Measurements from ENCODE around the gene GLI3.

DNA sequence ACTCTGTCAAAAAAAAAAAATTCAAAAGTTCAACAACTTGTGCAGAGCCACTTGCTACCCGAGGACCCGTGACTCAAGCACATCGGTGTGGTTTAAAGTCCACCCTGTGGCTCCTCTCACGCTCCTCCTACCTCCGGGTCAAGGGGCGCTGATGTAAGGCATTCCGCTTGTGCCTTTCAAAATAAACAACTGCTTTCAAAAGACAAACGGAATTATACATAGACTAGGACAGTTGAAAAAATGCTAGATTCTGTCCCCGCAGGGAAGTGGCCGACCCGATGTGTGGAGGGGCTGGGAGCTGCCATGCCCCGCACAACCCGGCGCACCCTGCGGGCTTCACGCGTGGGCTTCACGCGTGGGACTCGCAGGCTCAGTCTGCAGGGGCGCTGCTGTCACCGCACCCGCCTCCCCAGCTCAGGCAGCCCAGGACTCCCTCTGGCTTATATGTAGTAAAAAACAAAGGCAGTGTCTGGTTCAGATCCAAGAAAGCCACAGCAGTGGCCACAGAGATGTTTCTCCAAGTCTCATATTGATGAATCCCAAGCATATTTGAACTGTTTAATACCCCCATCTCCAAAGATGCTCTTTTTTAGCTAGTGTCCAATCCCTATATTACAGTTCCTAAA is 294.4 kb downstream of the GLI3 start:
- TF ChIP-seq, protein P1, sequence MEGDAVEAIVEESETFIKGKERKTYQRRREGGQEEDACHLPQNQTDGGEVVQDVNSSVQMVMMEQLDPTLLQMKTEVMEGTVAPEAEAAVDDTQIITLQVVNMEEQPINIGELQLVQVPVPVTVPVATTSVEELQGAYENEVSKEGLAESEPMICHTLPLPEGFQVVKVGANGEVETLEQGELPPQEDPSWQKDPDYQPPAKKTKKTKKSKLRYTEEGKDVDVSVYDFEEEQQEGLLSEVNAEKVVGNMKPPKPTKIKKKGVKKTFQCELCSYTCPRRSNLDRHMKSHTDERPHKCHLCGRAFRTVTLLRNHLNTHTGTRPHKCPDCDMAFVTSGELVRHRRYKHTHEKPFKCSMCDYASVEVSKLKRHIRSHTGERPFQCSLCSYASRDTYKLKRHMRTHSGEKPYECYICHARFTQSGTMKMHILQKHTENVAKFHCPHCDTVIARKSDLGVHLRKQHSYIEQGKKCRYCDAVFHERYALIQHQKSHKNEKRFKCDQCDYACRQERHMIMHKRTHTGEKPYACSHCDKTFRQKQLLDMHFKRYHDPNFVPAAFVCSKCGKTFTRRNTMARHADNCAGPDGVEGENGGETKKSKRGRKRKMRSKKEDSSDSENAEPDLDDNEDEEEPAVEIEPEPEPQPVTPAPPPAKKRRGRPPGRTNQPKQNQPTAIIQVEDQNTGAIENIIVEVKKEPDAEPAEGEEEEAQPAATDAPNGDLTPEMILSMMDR (IDR thresholded peaks at IDR 0.05): no peak
- TF ChIP-seq POLR2A (IDR thresholded peaks at IDR 0.05): no peak

All from heart left ventricle (tissue), 13 donors.